ENCODE results near the gene CELF2.

GRCh38 chr10:11025978-11026377 lies 8.3 kb downstream of the CELF2 start:
- TF ChIP-seq CTCF (IDR thresholded peaks at IDR 0.05; ENCODE audit: insufficient read depth, low read length, poor library complexity, severe bottlenecking) (no peak), EZH2phosphoT487 (conservative IDR thresholded peaks at IDR 0.05; ENCODE audit: low read length) (no peak)

All from SU-DHL-6 (cell line).